ENCODE measurements around the gene IFI27L2.

The IFI27L2 gene

GRCh38 chr14:94100847-94101246 lies 28.6 kb downstream of the IFI27L2 start:
- DNase-seq (ENCODE audit: low read depth): peak; percentile 96

GRCh38 chr14:94099006-94099405 lies 30.4 kb downstream of the IFI27L2 start:
- no peak for DNase-seq (ENCODE audit: low read depth)

DNA sequence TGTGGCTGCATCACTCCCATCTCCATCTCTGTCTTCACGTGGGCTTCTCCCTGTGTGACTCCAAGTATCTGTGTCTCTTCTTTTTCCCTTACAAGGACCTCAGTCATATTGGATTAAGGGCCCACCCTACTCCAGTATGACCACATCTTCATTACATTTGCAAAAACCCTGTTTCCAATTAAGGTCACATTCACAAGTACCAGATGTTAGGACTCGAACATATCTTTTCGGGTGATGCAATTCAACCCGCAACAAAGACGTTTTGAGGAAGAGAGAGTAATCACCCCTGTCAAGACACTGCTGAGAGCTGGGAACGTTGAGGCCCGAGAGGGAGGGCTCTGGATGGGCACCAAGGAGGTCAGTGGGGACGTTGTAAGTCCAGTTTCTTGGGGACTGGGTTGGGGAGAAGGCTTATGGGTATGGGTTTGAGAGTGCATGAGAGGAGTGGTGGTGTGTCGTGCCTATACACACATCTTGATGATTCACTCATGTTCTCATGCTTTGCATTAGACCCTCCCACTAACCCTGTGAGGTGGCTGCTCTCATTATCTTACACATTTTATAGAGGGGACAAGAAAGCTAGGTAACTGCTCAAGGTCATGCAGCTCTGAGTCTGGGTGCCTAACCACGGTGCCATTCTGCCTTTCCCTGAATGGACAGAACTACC lies 30.9 kb downstream of the IFI27L2 start:
- peak; percentile 45 for DNase-seq (ENCODE audit: low read depth)

- DNase-seq (ENCODE audit: low read depth): no peak
These were observed 32.3 kb downstream of the IFI27L2 start for GRCh38 chr14:94097091-94097490.

DNA sequence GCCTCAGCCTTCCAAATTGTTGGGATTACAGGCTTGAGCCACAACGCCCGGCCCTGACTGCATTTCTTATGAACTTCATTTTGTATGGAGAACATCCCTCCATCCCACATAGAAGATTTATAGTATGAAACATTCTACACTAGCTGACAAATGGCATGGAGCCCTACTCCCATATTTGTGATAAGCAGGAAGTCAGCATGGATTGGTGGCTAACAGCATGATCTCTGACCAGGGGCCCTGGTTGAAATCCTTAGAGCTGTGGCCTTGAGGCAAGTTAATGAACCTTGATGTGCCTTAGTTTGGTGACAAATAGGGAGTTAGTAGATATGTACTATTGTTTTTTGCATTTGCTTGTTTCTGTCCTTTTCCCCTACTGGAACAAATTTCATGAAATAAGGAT lies 36.0 kb downstream of the IFI27L2 start:
- no peak for DNase-seq (ENCODE audit: low read depth)

GRCh38 chr14:94089479-94089878 lies 39.9 kb downstream of the IFI27L2 start:
- peak; percentile 71 for DNase-seq (ENCODE audit: low read depth)

DNA sequence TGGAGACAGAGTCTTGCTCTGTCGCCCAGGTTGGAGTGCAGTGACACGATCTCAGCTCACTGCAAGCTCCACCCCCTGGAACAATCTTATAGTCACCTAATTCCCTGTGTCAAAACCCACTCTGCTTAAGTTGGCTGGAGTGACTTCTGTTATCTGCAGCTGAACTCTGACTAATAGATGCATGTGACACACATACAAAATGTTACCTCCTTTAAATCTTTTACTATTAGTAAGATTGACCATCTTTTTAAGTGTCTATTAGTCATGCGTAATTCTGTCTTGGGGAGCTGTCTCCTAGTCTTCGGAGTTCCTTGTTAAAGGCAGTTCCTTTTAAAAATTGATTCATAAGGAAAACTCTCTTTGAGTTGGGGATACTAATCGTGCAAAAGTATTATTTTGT lies 40.9 kb downstream of the IFI27L2 start:
- DNase-seq (ENCODE audit: low read depth): peak; percentile 75

DNA sequence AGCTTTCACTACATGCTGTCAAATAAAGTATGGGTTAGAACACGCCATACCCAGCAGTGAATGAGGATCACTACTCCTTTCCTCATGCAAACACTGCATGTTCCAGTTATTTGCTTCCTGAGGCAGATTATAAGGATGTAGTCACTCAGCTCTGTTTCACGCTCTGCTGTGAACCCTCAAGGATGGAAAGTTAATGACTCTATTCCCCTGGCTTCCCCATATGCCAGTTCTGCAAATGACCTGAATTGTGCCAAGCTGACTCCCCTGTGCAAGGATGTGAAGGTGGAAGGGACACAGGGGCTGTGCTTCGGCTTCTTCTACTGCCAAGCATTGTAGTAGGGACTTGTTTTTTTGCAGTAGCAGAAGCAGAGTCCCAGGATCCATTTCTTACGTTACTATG lies 41.5 kb downstream of the IFI27L2 start:
- DNase-seq (ENCODE audit: low read depth): no peak

DNA sequence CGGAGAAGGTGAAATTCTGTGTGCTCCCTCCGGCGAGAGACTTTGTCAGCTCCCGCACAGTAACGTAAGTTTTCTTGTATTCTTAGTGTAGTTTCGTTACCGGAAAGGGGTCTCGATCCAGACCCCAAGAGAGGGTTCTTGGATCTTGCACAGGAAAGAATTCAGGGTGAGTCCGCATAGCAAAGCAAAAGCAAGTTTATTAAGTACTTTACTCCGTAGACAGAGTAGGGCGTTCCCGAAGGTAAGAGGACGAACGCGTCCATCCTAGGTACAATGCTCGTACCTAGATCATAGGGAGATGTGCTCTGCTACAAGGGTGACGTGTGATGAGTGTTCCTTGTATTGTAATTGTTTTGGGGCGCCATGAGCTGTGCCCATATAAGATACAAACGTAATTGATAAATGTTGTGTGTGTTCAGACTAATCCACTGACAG lies 48.0 kb downstream of the IFI27L2 start:
- no peak for DNase-seq (ENCODE audit: low read depth)

- peak; percentile 94 for DNase-seq (ENCODE audit: low read depth)
These were observed 48.6 kb downstream of the IFI27L2 start, which contains the start of the genes DDX24 and IFI27L1 for GRCh38 chr14:94080621-94081385. DDX24 (minus strand) TSS chr14:94081202; CDS start chr14:94079742, 1,460 bp downstream. IFI27L1 (plus strand) TSS chr14:94081310; CDS start chr14:94096938, 15,628 bp downstream.

- peak; percentile 65 for DNase-seq (ENCODE audit: low read depth)
These were observed 49.3 kb downstream of the IFI27L2 start for GRCh38 chr14:94079891-94080620.

DNA sequence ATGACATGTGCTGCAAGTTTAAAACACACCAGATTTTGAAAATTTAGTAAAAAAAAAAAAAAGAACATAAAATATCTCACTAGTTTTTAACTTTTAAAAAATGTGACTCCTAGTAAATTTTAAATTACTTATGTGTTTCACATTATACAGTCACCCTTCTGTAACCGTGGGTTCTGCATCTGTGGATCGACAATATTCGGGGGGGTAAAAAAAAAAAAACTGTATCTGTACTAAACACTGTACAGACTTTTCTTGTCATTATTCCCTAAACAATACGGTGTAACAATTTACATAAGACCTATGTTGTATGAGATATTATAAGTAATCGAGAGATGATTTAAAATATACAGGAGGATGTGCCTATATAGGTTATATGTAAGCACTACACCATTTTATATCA lies 51.6 kb downstream of the IFI27L2 start:
- no peak for DNase-seq (ENCODE audit: low read depth)
